NCI-H1694 (cell line): ENCODE results near the gene PLEKHG1.

Experiments
- DNase-seq: peaks from one replicate; lab custom pipeline; 2025; lab: John Stamatoyannopoulos, UW

PLEKHG1 gene

DNA sequence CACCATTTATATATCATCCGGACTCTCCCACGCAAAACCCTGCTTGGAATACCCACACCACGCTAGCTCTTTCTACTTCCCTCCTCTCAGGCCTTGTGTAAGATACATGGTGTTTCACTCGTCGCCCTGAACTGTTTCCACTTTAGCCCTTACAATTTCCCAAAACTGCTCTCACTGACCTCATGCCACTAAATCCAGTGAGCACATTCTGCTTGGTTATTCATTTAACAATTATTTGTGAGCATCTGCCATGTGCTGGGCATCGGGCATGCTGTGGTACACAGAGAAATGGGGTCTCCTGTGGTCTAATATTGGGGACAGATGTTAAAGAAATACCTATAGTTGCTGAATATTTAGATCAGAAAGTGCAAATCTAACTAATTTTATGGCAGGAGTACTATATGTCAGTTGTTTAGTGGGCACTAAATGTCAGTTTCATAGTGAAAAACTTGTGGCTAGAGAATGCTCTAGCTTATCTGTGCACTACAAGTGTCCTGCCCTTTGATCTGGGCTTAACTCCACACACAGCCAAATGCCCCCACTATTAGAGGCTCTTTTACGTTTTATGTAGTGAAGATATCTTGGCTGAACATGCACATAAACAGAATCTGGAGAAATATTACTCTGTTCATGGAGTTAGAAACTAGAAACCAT is 41.0 kb downstream of the PLEKHG1 start:
- DNase-seq, result no peak

DNA sequence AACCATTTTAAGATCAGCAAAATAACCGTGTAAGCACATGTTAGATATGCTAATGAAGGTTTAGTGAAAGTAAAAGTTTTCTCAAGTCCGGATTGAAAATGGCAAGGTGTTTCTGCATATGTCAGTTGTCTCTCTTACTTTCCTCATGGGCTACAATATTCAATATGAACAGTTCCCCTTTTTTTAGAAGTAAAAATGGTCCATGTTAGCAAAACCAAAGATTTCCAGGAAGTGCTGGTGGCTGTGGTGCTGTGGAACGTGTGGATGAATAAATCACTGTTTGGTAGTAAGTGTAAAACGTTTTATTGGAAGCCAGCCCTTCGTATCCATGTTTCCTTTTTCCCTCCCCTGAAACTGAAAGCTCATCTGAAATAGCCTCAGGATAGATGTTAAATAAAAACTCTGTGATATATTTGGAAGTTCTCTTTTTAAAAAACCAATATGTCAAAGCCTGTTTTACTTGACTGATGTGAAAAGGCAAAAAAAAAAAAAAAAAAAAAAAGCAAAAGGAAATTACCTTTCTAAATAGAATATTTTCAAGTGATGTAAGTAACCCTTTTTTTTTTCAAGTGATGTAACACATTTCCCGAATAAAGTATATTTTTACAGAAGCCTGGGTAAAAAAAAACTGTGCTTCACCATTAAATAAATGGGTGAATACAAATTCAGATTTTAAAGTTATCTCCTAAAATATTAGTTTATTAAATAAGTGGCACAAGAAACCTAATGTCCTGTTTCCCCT is 41.9 kb downstream of the PLEKHG1 start:
- no peak for DNase-seq

DNA sequence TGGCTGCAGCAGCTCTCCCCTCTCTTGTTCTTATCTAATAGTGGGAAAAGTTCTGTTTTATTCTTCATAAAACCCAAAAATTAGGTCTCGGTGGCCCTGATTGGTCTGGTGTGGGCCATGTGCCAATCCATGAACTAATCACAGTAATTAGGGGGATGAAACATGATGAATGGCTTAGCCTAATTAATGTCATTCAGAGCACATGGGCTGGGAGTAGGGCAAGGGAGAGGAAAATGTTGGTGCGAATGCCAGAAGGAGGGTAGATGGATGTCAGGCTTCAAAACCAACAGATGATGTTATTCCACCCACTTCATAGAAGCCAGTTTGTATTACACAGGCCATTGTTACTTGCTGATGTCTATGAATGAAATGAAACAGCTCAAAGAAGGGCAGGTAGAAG is 46.5 kb downstream of the PLEKHG1 start:
- peak; percentile 22 for DNase-seq

DNA sequence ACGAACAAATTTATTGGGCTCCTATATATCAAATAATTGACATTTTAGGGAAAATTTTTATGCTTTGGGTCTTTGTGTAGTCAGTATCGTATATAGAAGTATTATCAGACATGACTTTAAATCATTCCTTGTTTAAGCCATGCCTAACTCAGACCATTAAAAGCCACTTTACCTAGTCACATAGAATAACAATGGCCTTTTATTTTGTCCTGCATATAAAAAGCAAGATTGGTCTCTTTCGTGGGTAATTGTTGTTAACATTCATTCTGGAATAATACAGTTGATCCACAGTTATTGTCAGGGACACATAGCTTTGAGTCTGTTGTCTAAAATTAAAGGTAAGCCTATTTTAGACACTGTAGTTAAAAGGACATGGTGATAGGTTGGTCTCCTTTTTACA is 47.4 kb downstream of the PLEKHG1 start:
- DNase-seq, result no peak
